H9 (cell line): Measurements from ENCODE around the gene EPN3. TPM values are rescaled to one million over a fixed set of nuclear protein-coding genes. Genes with fewer than 3 reads are reported as not detected.

ENCODE experiments used
- DNase-seq: peaks from one replicate; pipeline ENCODE4 v3.0.0-alpha.2; 2017
- H2AFZ ChIP-seq: one replicate; pipeline ENCODE4 v1.6.1; 2013; ENCODE audit warnings: mild to moderate bottlenecking, low read length, control low read depth, moderate library complexity
- H2AK5ac ChIP-seq: 2 replicates; pipeline ENCODE4 v1.6.1; 2013; ENCODE audit warnings: low read length, control low read depth, mixed read lengths; ENCODE audit not compliant: insufficient read length
- H2BK120ac ChIP-seq: one replicate; pipeline ENCODE4 v1.6.1; 2013; ENCODE audit warnings: low read depth, mild to moderate bottlenecking, low read length, control low read depth, inconsistent platforms; ENCODE audit not compliant: poor library complexity, severe bottlenecking
- H2BK12ac ChIP-seq: 2 replicates; pipeline ENCODE4 v1.6.1; 2013; ENCODE audit warnings: low read length, control low read depth, mixed read lengths, low read depth; ENCODE audit not compliant: insufficient read length
- H2BK15ac ChIP-seq: 2 replicates; pipeline ENCODE4 v1.6.1; 2013; ENCODE audit warnings: low read depth, low read length, control low read depth
- H2BK20ac ChIP-seq: one replicate; pipeline ENCODE4 v1.6.1; 2013; ENCODE audit warnings: low read depth, mild to moderate bottlenecking, low read length, control low read depth, inconsistent platforms; ENCODE audit not compliant: poor library complexity, severe bottlenecking
- H2BK5ac ChIP-seq: 2 replicates; pipeline ENCODE4 v1.6.1; 2013; ENCODE audit warnings: low read length, control low read depth, mixed read lengths; ENCODE audit not compliant: insufficient read length
- H3K14ac ChIP-seq: 2 replicates; pipeline ENCODE4 v1.6.1; 2013; ENCODE audit warnings: low read length, control low read depth; ENCODE audit not compliant: insufficient read depth
- H3K18ac ChIP-seq: 2 replicates; pipeline ENCODE4 v1.6.1; 2013; ENCODE audit warnings: low read depth, mild to moderate bottlenecking, mixed read lengths, low read length, control low read depth; ENCODE audit not compliant: insufficient read length
- H3K23ac ChIP-seq: 2 replicates; pipeline ENCODE4 v1.6.1; 2013; ENCODE audit warnings: low read length, control low read depth, mixed read lengths, low read depth; ENCODE audit not compliant: insufficient read length
- H3K23me2 ChIP-seq: 2 replicates; pipeline ENCODE4 v1.6.1; 2013; ENCODE audit warnings: low read depth, mild to moderate bottlenecking, mixed read lengths, low read length, control low read depth; ENCODE audit not compliant: insufficient read length, poor library complexity, severe bottlenecking
- H3K27ac ChIP-seq: 2 replicates; pipeline ENCODE4 v1.5.1; 2013; ENCODE audit warnings: low read length, control low read depth, mixed read lengths, low read depth; ENCODE audit not compliant: insufficient read length
- H3K27me3 ChIP-seq: 2 replicates; pipeline ENCODE4 v1.6.1; 2013; ENCODE audit warnings: low read length, control low read depth, inconsistent platforms; ENCODE audit not compliant: insufficient read depth
- H3K4ac ChIP-seq: 2 replicates; pipeline ENCODE4 v1.6.1; 2013; ENCODE audit warnings: low read depth, mild to moderate bottlenecking, control low read depth, inconsistent platforms, low read length, moderate library complexity
- H3K4me1 ChIP-seq: 2 replicates; pipeline ENCODE4 v1.6.1; 2013; ENCODE audit warnings: low read length, control low read depth, inconsistent platforms; ENCODE audit not compliant: insufficient read depth
- H3K4me2 ChIP-seq: 2 replicates; pipeline ENCODE4 v1.6.1; 2013; ENCODE audit warnings: low read length, control low read depth, mixed read lengths; ENCODE audit not compliant: insufficient read length, insufficient read depth
- H3K56ac ChIP-seq: 2 replicates; pipeline ENCODE4 v1.6.1; 2013; ENCODE audit warnings: low read depth, mild to moderate bottlenecking, mixed read lengths, low read length, control low read depth; ENCODE audit not compliant: insufficient read length
- H3K79me1 ChIP-seq: 2 replicates; pipeline ENCODE4 v1.6.1; 2013; ENCODE audit warnings: low read depth, mild to moderate bottlenecking, moderate library complexity, low read length, control low read depth, inconsistent platforms; ENCODE audit not compliant: insufficient read depth, poor library complexity, severe bottlenecking
- H3K79me2 ChIP-seq: 2 replicates; pipeline ENCODE4 v1.6.1; 2013; ENCODE audit warnings: low read length, control low read depth, inconsistent platforms; ENCODE audit not compliant: insufficient read depth
- H3K9ac ChIP-seq: 2 replicates; pipeline ENCODE4 v1.6.1; 2013; ENCODE audit warnings: low read length, control low read depth, mixed read lengths; ENCODE audit not compliant: insufficient read length; ENCODE audit errors: extremely low read depth
- H3K9me3 ChIP-seq: one replicate; pipeline ENCODE4 v1.6.1; 2013; ENCODE audit warnings: low read depth, low read length, inconsistent platforms; ENCODE audit not compliant: control insufficient read depth
- H3T11ph ChIP-seq: one replicate; pipeline ENCODE4 v1.6.1; 2013; ENCODE audit warnings: mild to moderate bottlenecking, low read length, control low read depth, inconsistent platforms
- H4K20me1 ChIP-seq: one replicate; pipeline ENCODE4 v1.6.1; 2013; ENCODE audit not compliant: control insufficient read depth, insufficient read length, insufficient read depth
- H4K5ac ChIP-seq: 2 replicates; pipeline ENCODE4 v1.6.1; 2013; ENCODE audit warnings: low read depth, mild to moderate bottlenecking, mixed read lengths, low read length, control low read depth; ENCODE audit not compliant: insufficient read length
- H4K8ac ChIP-seq: replicated peaks from 2 replicates; pipeline ENCODE4 v1.6.1; 2013; ENCODE audit warnings: low read length, control low read depth, mixed read lengths, low read depth; ENCODE audit not compliant: insufficient read length
- H4K91ac ChIP-seq: 2 replicates; pipeline ENCODE4 v1.6.1; 2013; ENCODE audit warnings: low read depth, mild to moderate bottlenecking, moderate library complexity, mixed read lengths, low read length, control low read depth; ENCODE audit not compliant: insufficient read length
- H3K27ac Mint-ChIP-seq, 3 experiments: 2 replicates in 2 of 3; 3 replicates in 1 of 3; pipeline ENCODE4 v1.8.0; 2020 to 2021; ENCODE audit warnings: mixed read lengths in 3 of 3, mild to moderate bottlenecking in 1 of 3, moderate library complexity in 1 of 3
- H3K27me3 Mint-ChIP-seq: 2 replicates; pipeline ENCODE4 v1.8.0; 2021; ENCODE audit warnings: low read depth, mild to moderate bottlenecking, moderate library complexity, mixed read lengths
- H3K36me3 Mint-ChIP-seq, 3 experiments: 2 replicates in 2 of 3; 3 replicates in 1 of 3; pipeline ENCODE4 v1.8.0; 2020 to 2021; ENCODE audit warnings: low read depth in 3 of 3, mixed read lengths in 3 of 3; ENCODE audit not compliant: insufficient read depth in 1 of 3
- H3K4me1 Mint-ChIP-seq, 2 experiments: 2 replicates each; pipeline ENCODE4 v1.8.0; 2020; ENCODE audit warnings: mixed read lengths in 2 of 2
- H3K4me3 Mint-ChIP-seq, 2 experiments: 2 replicates in 1 of 2; 3 replicates in 1 of 2; pipeline ENCODE4 v1.8.0; 2020 to 2021; ENCODE audit warnings: mild to moderate bottlenecking in 2 of 2, mixed read lengths in 2 of 2, moderate library complexity in 1 of 2
- H3K9me3 Mint-ChIP-seq, 2 experiments: 2 replicates in 1 of 2; 3 replicates in 1 of 2; pipeline ENCODE4 v1.8.0; 2020; ENCODE audit warnings: mild to moderate bottlenecking in 2 of 2, mixed read lengths in 2 of 2, moderate library complexity in 1 of 2
- CTCF ChIP-seq: fragments of 200-600 bp; sonication (generic); conservative IDR thresholded peaks from 3 replicates; pipeline ENCODE4 v1.8.0; 2021; ENCODE audit warnings: antibody characterized with exemption, mild to moderate bottlenecking
- WGBS: extraction: QIAGEN DNeasy Blood & Tissue Kit; methylation state at CpG from one replicate; pipeline ENCODE4 v1.1.7; 2013; ENCODE audit warnings: missing lambda C conversion rate, low lambda C conversion rate, mixed read lengths; ENCODE audit not compliant: insufficient read length; ENCODE audit errors: extremely low coverage; 5-methylcytosine and 5-hydroxymethylcytosine counted together
- long read RNA-seq: library from polyadenylated mRNA; unstranded; transcript quantifications from one replicate; pipeline ENCODE4 v2.0.0, GENCODE V29; 2020
- total RNA-seq: library from RNA; stranded (reverse); gene quantifications from 2 replicates; pipeline ENCODE4 v1.2.1, GENCODE V29; 2021

The EPN3 gene
- total RNA-seq, result 1.9 and 2.2 TPM in 2 replicates
- long read RNA-seq, result 0 reads

GRCh38 chr17:50532452-50533024 is at the start of gene EPN3:
TSS of gene EPN3 (plus strand) at chr17:50532735. CDS start at chr17:50536557, 3,822 bp downstream.
- Histone ChIP-seq H2AK5ac (no peak within 1 kb of the TSS), H4K91ac (no peak within 1 kb of the TSS), H2AFZ (no peak within 1 kb of the TSS), H2BK5ac (no peak within 1 kb of the TSS), H4K5ac (no peak within 1 kb of the TSS), H3K79me2 (no peaks in the 10 kb centered on the region), H2BK120ac (no peak within 1 kb of the TSS), H3K79me1 (no peaks in the 10 kb centered on the region), H2BK12ac (no peak within 1 kb of the TSS), H3K56ac (no peak within 1 kb of the TSS), H3K23me2 (peaks cover 17% of the 10 kb centered on the region), H3K9me3 (no peaks in the 10 kb centered on the region), H3K23ac (no peak within 1 kb of the TSS), H3K4me2 (peak within 1 kb of the TSS; percentile 70), H3T11ph (no peak within 1 kb of the TSS), H3K14ac (no peak within 1 kb of the TSS), H4K20me1 (no peaks in the 10 kb centered on the region), H3K4me1 (peaks cover 3% of the 10 kb centered on the region; the same call in 1 of the 2 replicates), H2BK15ac (no peak within 1 kb of the TSS), H3K4ac (no peak within 1 kb of the TSS), H3K27ac (no peak within 1 kb of the TSS), H2BK20ac (no peak within 1 kb of the TSS), H3K18ac (no peak within 1 kb of the TSS), H3K9ac (no peak within 1 kb of the TSS), H4K8ac (no peak within 1 kb of the TSS), H3K27me3 (no peaks in the 10 kb centered on the region; the same call in 1 of the 2 replicates)
- H3K27ac Mint-ChIP-seq, result peak within 1 kb of the TSS in 1 of 3 experiments; percentile 28; a peak in 1 of 7 replicates
- WGBS, result no CpG with 5 or more reads among the region's 21 CpGs
- peaks cover 54% of the 10 kb centered on the region for H3K27me3 Mint-ChIP-seq
- TF ChIP-seq CTCF, result no peak
- H3K4me1 Mint-ChIP-seq, result peaks cover 37 to 39% of the 10 kb centered on the region in 2 experiments
- H3K9me3 Mint-ChIP-seq, result no peaks in the 10 kb centered on the region; a peak in 1 of 5 replicates
- DNase-seq, result peak; percentile 88
- peaks cover 0 to 5% (median 0%) of the 10 kb centered on the region in 3 experiments; a peak in 3 of 7 replicates for H3K36me3 Mint-ChIP-seq
- H3K4me3 Mint-ChIP-seq, result peak within 1 kb of the TSS; percentile 65 to 84
